GM12878 (cell line): ENCODE data around the gene CACNG4. TPM values are rescaled to one million over a fixed set of nuclear protein-coding genes. Genes with fewer than 3 reads are reported as not detected.

Experiments used
- ATAC-seq: fragments of 200-7000 bp; cut with Tn5 transposase; 3 replicates; pipeline ENCODE4 v1.9.1; 2020; ENCODE audit warnings: mild to moderate bottlenecking, moderate library complexity
- BruUV-seq: library from RNA; stranded (reverse); fragments of 400-500 nt; replicated peaks from 2 replicates; lab custom pipeline; 2021; lab: Mats Ljungman, UMichigan
- CTCF ChIA-PET: fragments of 300-600 bp; sonication (Branson Sonifier 250); formaldehyde crosslinking; extraction: SDS; loops from one replicate; lab custom pipeline; 2021; ENCODE audit warnings: inconsistent platforms; lab: Yijun Ruan, JAX
- POLR2A ChIA-PET: fragments of 350-600 bp; formaldehyde crosslinking; extraction: SDS; loops from one replicate; lab custom pipeline; 2021; ENCODE audit warnings: inconsistent platforms; lab: Charles Lee
- RAD21 ChIA-PET: fragments of 300-600 bp; sonication (Branson Sonifier 250); formaldehyde crosslinking; loops from one replicate; lab custom pipeline; 2023; ENCODE audit warnings: antibody characterized with exemption; ENCODE audit not compliant: unreplicated experiment; lab: Charles Lee
- SMC1A ChIA-PET: fragments of 300-600 bp; sonication (Branson Sonifier 250); formaldehyde crosslinking; loops from one replicate; lab custom pipeline; 2023; ENCODE audit not compliant: unreplicated experiment, uncharacterized antibody; lab: Charles Lee
- DNase-seq: peaks from one replicate; pipeline ENCODE4 v3.0.0-alpha.2; 2011; ENCODE audit warnings: low read depth, low spot score
- FAIRE-seq: peaks from 3 replicates; lab custom pipeline; 2011; peaks lifted over from hg19 to GRCh38; lab: Jason Lieb, UNC
- H2AFZ ChIP-seq: 2 replicates; pipeline ENCODE4 v1.6.0; 2011; ENCODE audit warnings: low read depth, low read length, control low read depth; ENCODE audit not compliant: control insufficient read depth
- H3K27ac ChIP-seq: 2 replicates; pipeline ENCODE4 v1.5.1; 2011; ENCODE audit warnings: control low read depth; ENCODE audit not compliant: control insufficient read depth, insufficient read depth
- H3K27me3 ChIP-seq, 2 experiments: replicated peaks in 1 of 2; 2 replicates each; pipeline versions ENCODE4 v1.6.0 to v1.6.1; 2011; ENCODE audit warnings: low read length in 1 of 2; ENCODE audit not compliant: control insufficient read depth in 2 of 2, insufficient read depth in 2 of 2
- H3K36me3 ChIP-seq, 2 experiments: 2 replicates each; pipeline ENCODE4 v1.5.1; 2011; ENCODE audit warnings: low read length in 1 of 2; ENCODE audit not compliant: control insufficient read depth in 2 of 2, insufficient read depth in 2 of 2
- H3K4me1 ChIP-seq: 2 replicates; pipeline ENCODE4 v1.6.1; 2011; ENCODE audit warnings: mild to moderate bottlenecking, low read length, moderate library complexity, mixed read lengths; ENCODE audit not compliant: control insufficient read depth, insufficient read depth
- H3K4me2 ChIP-seq: 2 replicates; pipeline ENCODE4 v1.6.0; 2011; ENCODE audit warnings: control low read depth; ENCODE audit not compliant: control insufficient read depth, insufficient read depth
- H3K4me3 ChIP-seq: fragments of 200-600 bp; sonication (generic); 2 replicates; pipeline ENCODE4 v1.5.1; 2016
- H3K79me2 ChIP-seq: 2 replicates; pipeline ENCODE4 v1.6.0; 2011; ENCODE audit warnings: low read length; ENCODE audit not compliant: control insufficient read depth, insufficient read depth
- H3K9ac ChIP-seq: 2 replicates; pipeline ENCODE4 v1.8.0; 2011; ENCODE audit warnings: low read length, control low read depth, mixed read lengths; ENCODE audit not compliant: control insufficient read depth, insufficient read depth
- H3K9me3 ChIP-seq: replicated peaks from 3 replicates; pipeline ENCODE4 v1.5.1; 2011; ENCODE audit warnings: mild to moderate bottlenecking, low read length; ENCODE audit not compliant: control insufficient read depth, insufficient read depth
- H4K20me1 ChIP-seq: 2 replicates; pipeline ENCODE4 v1.6.0; 2011; ENCODE audit not compliant: control insufficient read depth, insufficient read depth
- FOS ChIP-seq: IDR thresholded peaks from 3 replicates; pipeline ENCODE4 v1.6.1; 2011; ENCODE audit warnings: borderline replicate concordance; ENCODE audit not compliant: insufficient read length; ENCODE audit errors: extremely low read depth
- NFYB ChIP-seq: IDR thresholded peaks from 2 replicates; pipeline ENCODE4 v1.6.1; 2011; ENCODE audit warnings: low read depth, mild to moderate bottlenecking, low read length, improper control_type of control experiment, moderate library complexity; ENCODE audit not compliant: insufficient read depth
- TCF12 ChIP-seq: IDR thresholded peaks from 2 replicates; pipeline ENCODE4 v1.6.1; 2011; ENCODE audit warnings: low read depth, mild to moderate bottlenecking, low read length
- WGBS: methylation state at CpG from one replicate; pipeline ENCODE4 v1.1.6; 2016; ENCODE audit warnings: low lambda C conversion rate; ENCODE audit not compliant: insufficient replicate concordance, insufficient coverage; ENCODE audit errors: missing lambda C conversion rate; 5-methylcytosine and 5-hydroxymethylcytosine counted together
- in situ Hi-C: fragments of 300-500 bp; cut with MboI; formaldehyde crosslinking; loops from 9 replicates; pipeline ENCODE4 v1.14.3; 2018; ENCODE audit warnings: mixed read lengths
- intact Hi-C: fragments of 100-400 bp; cut with micrococcal nuclease; formaldehyde crosslinking; loops from one replicate; pipeline ENCODE4 v1.14.2; 2022; ENCODE audit not compliant: unreplicated experiment
- polyA plus RNA-seq, 11 experiments: library from polyadenylated mRNA; depleted of rRNA in 4 of 11; unstranded in 6 of 11; stranded (reverse) in 5 of 11; fragments of >200 nt; fragmentation: Nextera tagmentation in 4 of 11; fragmentation: Illumina TruSeq in 1 of 11; extraction: Ambion mirVana in 4 of 11; extraction: Trizol in 1 of 11; gene quantifications; 1 replicate in 1 of 11; 2 replicates in 10 of 11; pipeline versions ENCODE4 v1.2.1 to v1.2.3, GENCODE V29; 2011 to 2016; ENCODE audit warnings: inconsistent platforms in 2 of 11, missing spikeins in 2 of 11, low read depth in 1 of 11
- total RNA-seq, 4 experiments: library from RNA; depleted of rRNA in 3 of 4; stranded (reverse); fragments of >200 nt in 3 of 4; fragmentation: Illumina TruSeq in 1 of 4; extraction: Trizol in 1 of 4; gene quantifications; 2 replicates each; pipeline versions ENCODE4 v1.2.1 to v1.2.3, GENCODE V29; 2013 to 2021
- TF ChIP-seq, protein P1 (sequence below): fragments of 450-650 bp; formaldehyde crosslinking; IDR thresholded peaks from 2 replicates; pipeline ENCODE4 v1.4.0; 2022; ENCODE audit warnings: mild to moderate bottlenecking, moderate library complexity

Gene CACNG4
- total and polyA plus RNA-seq, 10 of the 15 experiments (the other 5 are each of a cell fraction or from before 2014, with no cell fraction given) = 0.08 TPM; not detected in 8

- no peak overlapping the region for H3K4me3 ChIP-seq
- H4K20me1 ChIP-seq = no peaks in the 10 kb centered on the region
Observed at GRCh38 chr17:66981983-66982508, 17.5 kb downstream of the CACNG4 start.

More at GRCh38 chr17:66981983-66982508, 17.5 kb downstream of the CACNG4 start:
- no peak overlapping the region for H3K27ac ChIP-seq
- 57% methylated on average over 14 of the region's 14 CpGs for WGBS
- no peak for TF ChIP-seq FOS
- no peak for TF ChIP-seq TCF12
- TF ChIP-seq, protein P1, sequence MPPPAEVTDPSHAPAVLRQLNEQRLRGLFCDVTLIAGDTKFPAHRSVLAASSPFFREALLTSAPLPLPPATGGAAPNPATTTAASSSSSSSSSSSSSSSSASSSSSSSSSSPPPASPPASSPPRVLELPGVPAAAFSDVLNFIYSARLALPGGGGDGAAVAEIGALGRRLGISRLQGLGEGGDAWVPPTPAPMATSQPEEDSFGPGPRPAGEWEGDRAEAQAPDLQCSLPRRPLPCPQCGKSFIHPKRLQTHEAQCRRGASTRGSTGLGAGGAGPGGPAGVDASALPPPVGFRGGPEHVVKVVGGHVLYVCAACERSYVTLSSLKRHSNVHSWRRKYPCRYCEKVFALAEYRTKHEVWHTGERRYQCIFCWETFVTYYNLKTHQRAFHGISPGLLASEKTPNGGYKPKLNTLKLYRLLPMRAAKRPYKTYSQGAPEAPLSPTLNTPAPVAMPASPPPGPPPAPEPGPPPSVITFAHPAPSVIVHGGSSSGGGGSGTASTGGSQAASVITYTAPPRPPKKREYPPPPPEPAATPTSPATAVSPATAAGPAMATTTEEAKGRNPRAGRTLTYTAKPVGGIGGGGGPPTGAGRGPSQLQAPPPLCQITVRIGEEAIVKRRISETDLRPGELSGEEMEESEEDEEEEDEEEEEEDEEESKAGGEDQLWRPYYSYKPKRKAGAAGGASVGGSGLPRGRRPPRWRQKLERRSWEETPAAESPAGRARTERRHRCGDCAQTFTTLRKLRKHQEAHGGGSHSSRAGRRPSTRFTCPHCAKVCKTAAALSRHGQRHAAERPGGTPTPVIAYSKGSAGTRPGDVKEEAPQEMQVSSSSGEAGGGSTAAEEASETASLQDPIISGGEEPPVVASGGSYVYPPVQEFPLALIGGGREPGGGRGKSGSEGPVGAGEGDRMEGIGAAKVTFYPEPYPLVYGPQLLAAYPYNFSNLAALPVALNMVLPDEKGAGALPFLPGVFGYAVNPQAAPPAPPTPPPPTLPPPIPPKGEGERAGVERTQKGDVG = no peak
- peak; percentile 69 for TF ChIP-seq NFYB
- TF ChIP-seq, all 136 proteins: peak for 1
- no peak for DNase-seq
- Histone ChIP-seq H3K9me3 (no peaks in the 10 kb centered on the region), H3K4me2 (no peak overlapping the region), H3K9ac (no peak overlapping the region), H3K79me2 (no peaks in the 10 kb centered on the region), H3K27me3 (no peaks in the 10 kb centered on the region; a peak in 1 of 4 replicates), H3K36me3 (no peaks in the 10 kb centered on the region), H3K4me1 (peaks cover 17% of the 10 kb centered on the region), H2AFZ (no peak overlapping the region)
- in situ Hi-C loops = no loop called here
- ChIA-PET POLR2A (no interaction called here), CTCF (interaction anchor here (0.7 to 4.0 kb wide), 2 partner anchors 30 to 100 kb away, joined by 3 to 18 read pairs; no protein-coding TSS in a partner anchor), SMC1A (interaction anchor here (1.3 kb wide), 1 partner anchor 53 kb away, joined by 5 read pairs; no protein-coding TSS in a partner anchor), RAD21 (no interaction called here)
- intact Hi-C loops = no loop called here
- BruUV-seq = no TSS peak
- no peak for FAIRE-seq
- no peak for ATAC-seq
